Kidney capillary endothelial cell (primary cell): ENCODE data around the gene NRXN3.

Experiments used
- DNase-seq: peaks from one replicate; pipeline ENCODE4 v3.0.0-alpha.2; 2018; ENCODE audit warnings: low spot score

The NRXN3 gene

DNA sequence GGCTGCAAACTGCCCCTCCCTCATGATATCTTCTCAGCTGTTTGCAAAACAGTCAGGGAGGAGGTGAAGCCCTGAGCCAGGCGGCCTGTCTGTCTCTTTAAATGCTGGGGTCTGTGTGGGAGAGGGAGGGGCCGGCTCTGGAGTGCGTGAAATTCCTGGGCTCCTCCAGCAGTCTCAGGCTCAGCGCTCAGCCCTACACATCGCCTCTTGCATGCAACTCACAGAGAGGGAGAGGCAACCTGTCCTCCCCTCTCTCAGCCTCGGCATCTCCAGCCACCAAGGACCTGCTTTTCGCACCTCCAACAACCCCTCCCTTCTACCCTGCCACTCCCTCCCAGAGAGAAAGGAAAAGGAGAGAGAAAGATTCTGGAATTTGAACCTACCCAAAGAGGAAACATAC is at the start of gene NRXN3:
Gene NRXN3, plus strand, starts transcription at position 171 of the 400 bp plus-strand sequence. CDS start 72,721 bp downstream, outside the sequence.
- DNase-seq = no peak

GRCh38 chr14:78122436-78122835 is 47.7 kb upstream of the NRXN3 start:
- DNase-seq = no peak

- DNase-seq = no peak
These were observed 46.4 kb upstream of the NRXN3 start for GRCh38 chr14:78123650-78124253.

GRCh38 chr14:78127961-78128360 is 42.2 kb upstream of the NRXN3 start:
- no peak for DNase-seq

- no peak for DNase-seq
These were observed 40.8 kb upstream of the NRXN3 start for GRCh38 chr14:78129375-78129774.

- no peak for DNase-seq
These were observed 39.8 kb upstream of the NRXN3 start for GRCh38 chr14:78130356-78130755.

DNA sequence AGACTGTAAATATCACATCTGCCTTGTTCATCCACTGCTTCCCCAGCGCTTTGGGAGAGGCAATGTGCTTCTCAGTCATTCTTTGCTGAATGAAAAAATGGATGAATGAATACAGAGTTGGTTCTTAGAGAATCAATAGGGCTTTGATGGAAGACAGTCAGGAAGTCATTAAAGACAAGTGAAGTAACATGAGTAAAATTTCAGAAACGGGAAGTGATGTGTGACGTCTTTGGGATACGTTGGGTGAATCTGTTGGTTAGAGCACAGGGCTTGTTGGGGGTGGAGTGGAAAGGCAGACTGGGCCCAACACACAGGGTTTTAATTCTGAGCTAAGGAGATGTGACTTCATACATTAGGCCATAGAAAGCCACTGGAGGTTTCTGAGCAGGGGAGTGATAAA is 39.0 kb upstream of the NRXN3 start:
- DNase-seq = no peak

GRCh38 chr14:78131616-78132015 is 38.6 kb upstream of the NRXN3 start:
- DNase-seq = no peak

DNA sequence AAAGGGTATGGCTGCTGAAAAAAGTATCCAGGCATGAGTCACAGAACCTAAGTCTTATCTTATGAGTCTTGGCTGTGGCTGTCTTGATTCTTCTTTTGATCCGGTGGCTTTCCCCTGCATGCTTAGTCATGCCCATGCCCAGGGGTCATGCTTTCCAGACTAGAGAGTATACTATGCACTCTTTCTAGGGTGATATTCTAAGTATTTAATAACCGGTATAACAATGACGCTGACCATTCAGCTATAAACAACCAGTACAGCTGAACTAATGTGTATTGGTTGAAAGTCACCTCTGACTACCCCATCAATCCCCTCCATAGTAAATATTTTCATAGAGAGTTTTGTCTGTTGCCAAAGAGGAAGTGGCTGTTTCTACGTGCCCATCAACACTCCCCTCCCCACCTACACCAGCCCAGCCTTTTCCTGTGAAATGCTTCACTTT is 34.7 kb upstream of the NRXN3 start:
- DNase-seq = no peak

DNA sequence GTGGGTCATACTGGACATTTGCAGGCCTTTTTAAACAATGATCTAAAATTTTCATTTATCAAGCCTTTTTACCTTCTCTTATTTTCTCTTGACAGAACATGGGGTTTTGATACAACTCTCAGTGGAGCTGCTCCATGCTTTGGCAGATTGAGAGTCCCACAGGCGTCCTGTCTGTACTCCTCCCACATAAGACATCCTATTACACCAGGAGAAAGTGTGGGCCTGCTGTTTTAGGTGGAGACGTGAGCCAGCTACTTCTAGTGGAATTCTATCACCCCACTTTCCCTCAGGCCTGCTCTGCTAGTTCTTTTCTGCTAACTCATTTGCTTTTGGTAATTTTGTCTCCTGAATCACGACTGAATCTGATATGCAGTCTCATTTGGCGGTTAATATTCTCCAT is 33.5 kb upstream of the NRXN3 start:
- no peak for DNase-seq

GRCh38 chr14:78141590-78141989 is 28.6 kb upstream of the NRXN3 start:
- DNase-seq = no peak

GRCh38 chr14:78142998-78143397 is 27.2 kb upstream of the NRXN3 start:
- no peak for DNase-seq

GRCh38 chr14:78143489-78144145 is 26.6 kb upstream of the NRXN3 start:
- DNase-seq = no peak

DNA sequence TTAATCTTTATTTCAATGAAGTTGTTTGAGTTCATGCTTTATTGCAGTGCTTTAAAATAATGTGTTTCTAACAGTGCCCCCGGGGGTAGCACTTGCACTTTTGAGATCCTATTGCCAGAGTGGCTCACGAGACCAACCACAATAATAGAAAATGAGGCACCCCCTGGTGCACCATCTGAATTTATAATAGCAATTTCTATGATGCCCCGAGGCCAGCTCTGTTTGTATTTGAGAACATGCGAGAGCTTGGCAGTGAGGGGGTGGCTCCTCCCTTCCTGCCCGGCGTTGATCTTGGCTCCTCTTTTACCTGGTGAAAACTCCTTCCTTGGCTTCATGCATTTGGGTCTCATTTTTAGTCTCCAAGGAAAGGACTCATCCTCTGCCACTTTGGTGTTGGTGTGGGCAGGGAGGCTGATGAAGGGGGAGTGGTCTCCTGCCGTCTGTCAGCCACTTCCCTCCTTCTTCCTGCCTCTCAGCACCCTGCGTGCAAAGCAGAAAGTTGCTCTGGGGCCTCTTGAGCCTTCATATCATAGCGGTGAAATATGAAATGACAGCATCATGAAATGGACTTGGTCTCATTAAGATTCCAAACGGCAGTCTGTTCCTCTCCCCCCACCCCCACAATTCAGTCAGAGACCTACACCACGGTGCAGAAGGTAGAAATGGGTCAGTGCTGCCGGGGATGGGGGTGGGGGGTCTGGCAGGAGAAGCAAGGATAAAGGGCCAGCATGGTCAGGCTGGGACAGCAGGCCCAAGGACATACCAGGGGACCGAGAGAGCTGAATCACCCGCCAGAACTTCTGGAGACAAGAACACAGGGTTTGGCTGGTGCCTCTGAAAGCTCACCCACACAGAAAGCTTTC is 17.7 kb upstream of the NRXN3 start:
- DNase-seq = no peak

GRCh38 chr14:78153064-78153341 is 17.2 kb upstream of the NRXN3 start:
- DNase-seq = no peak

GRCh38 chr14:78154827-78155226 is 15.3 kb upstream of the NRXN3 start:
- no peak for DNase-seq

DNA sequence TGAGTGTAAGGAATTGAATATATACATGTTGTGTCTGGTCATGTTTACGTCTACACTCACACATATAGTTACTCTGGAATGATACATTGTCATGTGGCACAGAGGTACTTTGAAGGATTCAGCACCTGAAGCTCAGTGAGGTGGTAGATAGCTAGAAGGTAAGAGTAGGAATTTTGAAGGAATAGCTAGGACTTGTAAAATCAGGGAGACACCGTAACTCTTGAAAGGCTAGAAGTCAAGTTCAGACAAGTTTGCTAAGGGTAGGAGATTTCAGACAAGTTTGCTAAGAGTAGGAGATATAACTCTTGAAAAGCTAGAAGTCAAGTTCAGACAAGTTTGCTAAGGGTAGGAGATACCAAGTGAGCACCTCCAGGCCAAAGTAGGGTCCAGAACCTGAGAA is 14.0 kb upstream of the NRXN3 start:
- DNase-seq = no peak

GRCh38 chr14:78157494-78158437 is 12.4 kb upstream of the NRXN3 start:
- DNase-seq = peak; percentile 19

GRCh38 chr14:78162202-78162601 is 8.0 kb upstream of the NRXN3 start:
- no peak for DNase-seq

GRCh38 chr14:78164226-78164853 is 5.8 kb upstream of the NRXN3 start:
- DNase-seq = no peak

DNA sequence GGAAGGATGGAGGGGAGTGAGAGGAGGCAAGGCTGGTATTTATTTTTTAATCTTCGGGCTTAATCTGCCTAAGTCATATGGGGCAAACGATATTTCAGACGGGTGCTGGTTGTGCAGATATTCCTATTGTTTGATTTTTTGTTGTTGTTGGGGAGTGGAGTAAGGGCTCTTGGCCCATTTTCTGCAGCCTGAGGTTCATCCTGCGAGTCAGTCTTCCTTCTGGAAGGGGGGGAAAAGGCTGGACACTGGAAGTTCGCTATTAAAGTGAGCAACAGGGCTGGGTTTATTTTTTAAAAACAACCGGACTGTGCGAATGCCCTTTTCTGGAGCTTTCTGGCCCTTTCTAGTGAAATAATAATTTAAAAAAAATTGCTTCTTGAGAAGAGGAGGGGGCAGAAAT is 2.3 kb downstream of the NRXN3 start:
- DNase-seq = no peak
